ENCODE data around the gene KANSL1.

Gene KANSL1

DNA sequence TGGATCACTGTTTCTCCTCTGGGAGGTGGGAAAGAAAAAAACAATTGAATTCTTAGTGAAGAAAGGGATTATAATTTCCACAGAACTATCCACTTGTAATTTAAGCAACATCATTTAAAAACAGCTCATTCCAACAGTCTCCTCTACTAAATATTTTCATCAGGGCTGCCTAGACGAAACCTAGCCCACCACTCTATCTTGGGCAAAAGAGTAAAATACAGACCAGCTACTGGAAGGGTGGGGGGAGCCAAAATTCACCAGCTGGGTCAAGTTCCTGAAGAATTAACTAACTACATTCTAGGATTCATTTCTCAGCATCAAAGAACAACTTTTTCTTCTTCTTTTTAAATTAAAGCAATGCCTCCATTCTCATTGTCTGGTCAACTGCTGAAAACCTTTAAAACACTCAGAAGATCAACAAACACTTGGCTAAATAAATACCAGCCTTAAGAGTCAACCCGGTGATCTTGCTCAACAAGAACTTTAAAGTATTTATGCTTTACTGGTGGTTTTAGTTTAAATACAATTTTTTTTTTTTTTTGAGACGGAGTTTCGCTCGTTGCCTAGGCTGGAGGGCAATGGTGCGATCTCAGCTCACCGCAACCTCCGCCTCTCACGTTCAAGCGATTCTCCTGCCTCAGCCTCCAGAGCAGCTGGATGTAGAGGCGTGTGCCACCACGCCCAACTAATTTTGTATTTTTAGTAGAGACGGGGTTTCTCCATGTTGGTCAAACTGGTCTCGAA is 25.2 kb downstream of the KANSL1 start:
- DNase-seq, result no peak

DNA sequence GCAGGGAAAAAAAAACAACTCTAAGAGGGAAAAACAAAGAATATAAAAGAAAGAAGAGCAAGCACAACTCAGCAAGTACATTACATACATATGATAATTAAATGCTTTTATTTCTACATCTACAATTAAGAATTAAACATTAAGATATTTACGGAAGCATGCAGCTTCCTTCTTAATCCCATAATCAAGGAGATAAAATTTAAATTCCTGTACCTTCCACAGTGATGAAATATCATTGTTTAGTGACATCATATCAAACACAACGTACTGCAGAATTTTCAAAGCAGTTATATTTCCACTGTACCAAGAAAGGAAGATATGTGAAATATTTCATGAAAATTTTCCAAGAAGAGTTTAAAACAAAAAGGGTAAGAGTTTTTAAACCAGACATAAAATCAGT is 26.0 kb downstream of the KANSL1 start:
- no peak for DNase-seq

DNA sequence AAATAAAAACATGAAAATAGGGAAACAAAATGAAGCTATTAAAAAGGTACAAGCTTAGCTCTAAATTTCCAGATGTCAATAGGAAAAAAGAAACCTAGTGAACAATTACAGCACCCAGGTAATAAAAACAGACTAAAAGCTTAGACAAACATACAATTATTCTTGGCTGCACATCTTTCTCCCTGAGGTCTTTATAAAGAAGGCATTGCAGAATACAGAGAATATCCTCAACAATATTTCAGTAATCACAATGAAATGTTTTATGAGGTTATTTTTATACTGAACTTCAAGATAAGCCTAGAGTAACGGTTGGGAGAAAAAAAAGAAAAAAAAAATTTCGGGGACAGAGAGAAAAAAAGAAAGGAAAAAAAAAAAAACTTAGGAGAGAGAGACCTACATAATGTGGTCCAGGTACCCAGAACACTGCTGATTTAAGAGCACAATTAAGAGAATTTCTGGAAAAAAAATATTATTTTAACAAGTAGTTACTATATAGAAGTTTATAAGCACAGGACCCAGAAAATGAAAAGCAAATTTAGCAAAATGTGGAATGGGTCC is 26.5 kb downstream of the KANSL1 start:
- no peak for DNase-seq

DNA sequence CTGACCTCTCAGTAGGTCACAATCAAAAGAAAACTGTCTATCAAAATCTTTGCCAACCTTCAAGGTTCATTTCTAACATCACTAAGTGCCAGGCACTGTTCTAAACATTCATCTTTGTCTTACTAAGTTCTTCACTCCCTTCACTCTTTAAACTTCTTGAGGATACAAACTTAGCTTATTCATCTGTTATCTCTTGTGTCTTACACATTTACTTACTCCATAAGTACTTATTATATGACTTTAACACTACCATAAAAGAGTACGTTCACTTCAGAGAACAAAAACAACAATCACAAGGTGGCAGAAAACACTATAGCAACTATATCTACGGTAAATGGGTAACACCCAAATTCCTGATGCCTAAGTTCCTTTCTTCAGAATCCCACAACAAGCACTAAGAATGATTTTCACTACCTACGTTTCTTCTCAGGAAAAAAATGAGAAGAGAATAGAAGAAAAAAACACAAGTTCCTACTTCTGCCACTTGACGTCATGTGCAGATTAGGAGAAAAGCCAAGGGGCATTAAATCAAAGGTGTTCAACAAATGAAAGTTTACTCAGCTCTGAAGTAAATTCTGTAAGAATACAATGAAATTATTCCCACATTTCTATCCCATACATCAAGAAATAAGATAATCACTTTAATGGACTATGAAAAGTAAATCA is 29.2 kb downstream of the KANSL1 start:
- DNase-seq, result no peak

DNA sequence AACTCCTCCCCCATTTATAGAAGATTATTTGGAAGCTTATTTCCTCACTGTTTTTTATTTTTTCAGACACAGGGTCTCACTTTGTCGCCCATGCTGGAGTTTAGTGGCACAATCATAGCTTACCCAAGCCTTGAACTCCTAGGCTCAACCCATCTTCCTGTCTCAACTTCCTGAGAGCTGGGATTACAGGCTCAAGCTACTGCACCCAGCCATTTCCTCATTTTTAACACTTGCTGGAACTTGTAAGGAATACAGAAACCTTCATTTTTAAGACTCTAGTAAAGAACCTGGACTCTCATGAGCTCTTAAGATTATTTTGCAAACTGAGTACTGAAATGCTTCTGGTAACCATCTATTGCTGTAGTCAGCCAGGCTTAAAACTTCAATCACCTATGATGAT is 29.9 kb downstream of the KANSL1 start:
- DNase-seq, result no peak

DNA sequence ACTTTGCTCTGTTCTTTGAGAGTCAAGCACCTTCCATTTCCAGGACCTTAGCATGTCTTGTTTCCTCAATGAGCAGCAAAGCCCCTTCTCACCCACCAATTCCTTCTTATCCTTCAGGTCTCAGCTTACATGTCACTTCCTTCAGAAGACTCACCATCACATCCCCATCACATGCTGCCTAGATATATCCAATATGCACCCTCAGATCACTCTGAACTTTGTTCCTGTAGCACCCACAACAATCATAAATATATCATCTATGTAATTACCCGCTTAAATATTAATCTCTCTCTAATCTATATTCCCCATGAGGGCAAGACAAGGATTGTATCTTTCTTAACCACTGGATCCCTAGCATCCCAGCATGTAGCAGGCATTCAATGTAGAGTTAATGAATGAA is 30.4 kb downstream of the KANSL1 start:
- DNase-seq, result no peak

DNA sequence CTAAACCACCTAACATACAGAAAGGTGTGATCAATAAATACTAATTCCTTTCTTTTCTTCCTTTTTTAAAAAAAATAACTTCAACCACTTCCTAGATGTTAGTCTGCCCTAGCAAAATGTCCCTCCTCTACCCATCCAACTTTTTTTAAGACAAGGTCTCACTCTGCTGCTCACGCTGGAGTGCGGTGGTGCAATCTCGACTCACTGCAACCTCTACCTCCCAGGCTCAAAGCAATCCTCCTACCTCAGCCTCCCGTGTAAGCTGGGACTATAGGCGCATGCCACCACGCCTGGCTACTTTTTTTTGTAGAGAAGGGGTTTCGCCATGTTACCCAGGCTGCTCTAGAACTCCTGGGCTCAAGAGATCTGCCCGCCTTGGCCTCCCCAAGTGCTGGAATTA is 33.1 kb downstream of the KANSL1 start:
- no peak for DNase-seq

DNA sequence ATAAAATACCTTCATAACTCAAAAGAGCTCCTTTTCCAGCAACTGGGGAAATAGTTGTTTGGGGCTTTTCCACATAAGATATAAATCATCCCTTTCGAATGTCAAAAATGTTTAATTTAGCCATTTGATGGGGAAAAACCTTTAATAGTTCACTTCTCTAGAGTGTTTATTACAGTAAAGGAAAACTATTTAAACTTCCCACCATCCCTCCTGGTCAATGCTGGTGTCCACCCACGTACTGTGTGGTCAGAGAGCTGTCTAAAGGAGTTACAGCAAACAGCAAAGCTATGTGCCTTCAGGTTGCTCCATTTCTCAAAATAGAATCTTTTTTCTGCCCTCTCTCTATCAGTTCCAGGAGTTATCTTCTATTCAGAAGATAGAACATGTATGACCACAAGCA is 33.5 kb downstream of the KANSL1 start:
- DNase-seq, result no peak

DNA sequence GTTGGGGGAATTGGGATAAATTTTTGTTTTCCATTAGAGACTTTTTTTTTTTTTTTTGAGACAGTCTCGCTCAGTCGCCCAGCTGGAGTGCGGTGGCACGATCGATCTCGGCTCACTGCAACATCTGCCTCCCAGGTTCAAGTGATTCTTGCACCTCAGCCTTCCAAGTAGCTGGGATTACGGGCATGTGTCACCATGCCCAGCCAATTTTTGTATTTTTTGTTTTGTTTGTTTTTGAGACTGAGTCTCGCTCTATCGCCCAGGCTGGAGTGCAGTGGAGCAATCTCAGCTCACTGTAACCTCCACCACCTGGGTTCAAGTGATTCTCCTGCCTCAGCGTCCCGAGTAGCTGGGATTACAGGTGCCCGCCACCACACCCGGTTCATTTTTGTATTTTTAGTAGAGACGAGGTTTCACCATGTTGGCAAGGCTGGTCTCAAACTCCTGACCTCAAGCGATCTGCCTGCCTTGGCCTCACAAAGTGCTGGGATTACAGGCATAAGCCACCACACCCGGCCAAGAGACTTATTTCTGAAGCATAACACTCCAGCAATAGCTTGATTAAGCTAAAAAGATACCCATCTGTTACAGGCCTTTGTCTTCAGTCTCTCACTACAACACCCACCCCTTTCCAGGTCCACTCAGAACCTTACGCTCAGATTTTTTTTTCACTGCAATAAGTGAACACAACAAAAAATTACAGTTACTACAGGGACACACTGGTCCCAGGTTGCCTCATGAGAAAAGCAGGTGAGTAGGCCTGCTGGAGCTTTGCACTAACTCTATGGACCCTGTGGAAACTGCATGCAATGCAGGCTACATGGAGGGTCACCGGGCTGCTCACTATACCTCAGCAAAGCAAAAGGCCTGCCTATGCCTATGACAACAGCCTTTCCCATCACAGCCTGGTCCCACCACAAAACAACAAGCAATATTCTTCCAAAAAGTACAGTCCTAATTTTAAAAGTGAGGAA is 34.6 kb downstream of the KANSL1 start:
- DNase-seq, result no peak

DNA sequence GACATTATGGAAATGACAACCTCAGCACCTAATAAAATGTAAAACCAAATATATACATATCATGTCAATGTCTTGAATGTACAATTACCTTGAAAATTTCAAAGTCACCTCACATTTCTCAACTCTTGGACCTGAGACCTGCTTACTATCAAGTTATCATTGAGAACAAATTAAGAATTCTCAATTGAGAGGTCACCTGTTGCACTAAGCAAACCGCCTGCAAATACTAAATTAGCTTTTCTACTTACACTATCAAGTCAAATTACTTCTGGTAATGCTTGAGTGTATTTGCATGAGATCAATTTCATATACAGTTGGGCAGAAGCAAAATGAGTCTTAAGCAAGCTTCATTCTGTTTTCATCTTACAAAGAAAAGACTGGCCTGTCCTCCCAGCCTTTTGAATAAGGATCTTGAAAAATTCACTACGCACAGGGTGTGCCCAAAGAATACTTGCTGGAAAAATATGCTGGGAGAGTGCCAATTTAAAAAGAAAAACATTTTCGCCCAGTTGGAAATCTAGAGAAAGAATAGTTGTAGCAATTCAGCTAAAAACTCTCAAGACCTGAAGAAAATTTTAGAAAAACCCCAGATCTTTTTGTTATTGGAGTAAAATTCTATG is 35.7 kb downstream of the KANSL1 start:
- no peak for DNase-seq

DNA sequence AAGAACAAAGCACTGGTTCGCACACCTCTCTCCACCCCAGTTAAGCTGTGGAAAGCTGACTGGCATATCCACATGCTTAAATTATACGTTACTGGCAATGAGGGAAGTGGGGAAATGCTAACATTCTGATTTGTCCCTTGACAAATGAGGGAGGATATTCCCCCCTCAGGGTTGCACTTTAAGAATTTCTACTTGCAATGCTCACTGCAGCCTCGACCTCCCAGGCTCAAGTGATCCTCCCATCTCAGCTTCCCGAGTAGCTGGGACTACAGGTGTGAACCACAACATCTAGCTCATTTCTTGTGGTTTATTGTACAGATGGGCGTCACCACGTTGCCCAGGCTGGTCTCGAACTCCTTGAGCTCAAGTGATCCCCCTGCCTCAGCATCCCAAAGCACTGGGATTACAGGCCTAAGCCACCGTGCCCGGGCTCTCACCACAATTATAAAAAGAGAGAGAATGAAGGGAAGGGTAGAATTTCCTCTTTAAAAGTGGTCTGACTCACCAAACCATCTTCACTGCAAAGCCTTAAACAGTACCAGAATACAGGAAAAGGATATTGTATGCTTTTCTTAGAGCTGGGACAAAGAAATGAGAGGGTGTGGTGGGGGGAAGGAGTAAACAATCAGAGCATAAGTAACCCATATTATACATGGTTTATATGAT is 38.9 kb downstream of the KANSL1 start:
- peak; percentile 6 for DNase-seq

DNA sequence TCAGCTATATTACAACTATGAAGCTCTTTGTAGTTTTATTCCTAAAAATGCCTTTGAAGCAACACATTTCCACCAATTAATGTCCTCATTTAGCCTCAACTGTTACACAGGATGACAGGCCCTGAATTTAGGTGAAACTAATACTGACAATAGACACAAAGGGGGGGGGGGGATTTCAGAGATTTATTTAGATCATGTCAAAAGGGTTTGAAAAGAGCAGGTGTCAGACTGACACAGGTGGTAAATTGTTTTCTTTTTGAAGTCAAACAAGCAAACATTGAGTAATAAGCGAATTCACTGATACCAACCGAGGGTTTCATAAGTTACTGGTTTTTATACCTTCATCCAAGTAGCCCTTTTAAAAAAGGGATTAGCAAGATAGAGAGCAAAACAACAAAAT is 40.8 kb downstream of the KANSL1 start:
- no peak for DNase-seq

DNA sequence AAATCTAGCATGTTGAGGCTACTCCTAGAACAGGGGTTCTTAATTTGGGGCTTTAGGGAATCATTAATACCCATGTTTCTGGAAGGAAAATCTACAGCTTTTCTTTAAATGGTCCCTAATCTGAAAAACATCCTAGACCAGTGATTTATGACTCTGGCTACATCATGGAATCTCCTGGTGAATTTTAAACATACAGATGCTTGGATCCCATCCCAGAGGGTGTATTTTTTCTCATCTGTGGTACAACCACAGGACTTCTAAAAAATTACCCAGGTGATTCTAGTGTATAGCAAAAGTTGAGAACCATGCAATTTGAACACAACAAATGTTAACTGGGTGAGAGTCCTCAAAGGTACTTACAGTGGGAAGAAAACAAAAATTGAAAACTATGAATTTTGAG is 41.5 kb downstream of the KANSL1 start:
- DNase-seq, result no peak

DNA sequence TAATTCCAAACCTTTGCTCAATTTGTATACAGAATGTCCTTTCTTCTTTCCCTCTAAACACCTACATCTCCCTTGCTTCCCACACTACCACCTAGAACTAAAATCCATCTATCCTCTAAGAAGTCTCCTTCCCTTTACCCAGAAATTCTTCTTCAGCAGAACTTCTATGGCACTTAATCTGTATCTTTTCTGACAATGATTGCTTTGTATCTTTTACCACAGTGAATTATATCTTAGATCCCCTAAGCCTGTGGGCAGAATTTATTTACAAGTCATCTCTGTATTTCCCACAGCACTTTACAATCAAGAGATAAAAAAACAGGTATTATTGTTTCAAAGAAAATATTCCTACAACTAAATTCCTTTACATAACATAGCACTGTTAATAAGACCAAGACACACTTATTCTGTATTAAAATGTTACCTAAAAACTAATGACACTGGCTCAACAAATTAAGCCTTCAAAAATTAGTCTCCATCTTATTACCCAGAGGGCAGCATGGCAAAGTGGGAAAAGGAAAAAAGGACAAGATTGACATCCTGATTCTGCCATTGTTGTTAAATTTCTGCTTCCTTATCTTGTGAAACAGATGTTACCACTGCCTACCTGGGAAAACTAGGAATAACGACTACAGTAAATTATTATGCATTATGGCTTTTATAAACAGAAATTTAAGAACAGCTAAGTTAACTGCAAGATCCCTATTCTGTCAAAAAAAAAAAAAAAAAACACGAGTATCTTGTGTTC is 42.8 kb downstream of the KANSL1 start:
- DNase-seq, result no peak

DNA sequence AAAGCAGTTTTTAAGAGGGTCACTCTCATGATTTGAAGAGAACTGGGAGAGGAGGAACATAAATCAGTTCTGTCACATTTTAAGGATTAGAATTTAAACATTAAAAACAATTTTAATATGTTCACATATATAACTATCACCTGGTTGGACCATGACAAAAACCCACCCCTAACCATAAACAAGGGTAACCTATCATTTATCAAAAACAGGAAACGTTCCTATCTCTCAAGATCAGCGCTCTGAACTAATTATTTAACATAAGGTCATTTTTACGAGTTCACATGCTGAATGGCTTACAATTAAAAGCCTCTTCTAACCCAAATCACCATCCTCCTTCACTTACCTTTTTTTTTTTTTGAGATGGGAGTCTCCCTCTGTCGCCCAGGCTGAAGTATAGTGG is 45.0 kb downstream of the KANSL1 start:
- no peak for DNase-seq

DNA sequence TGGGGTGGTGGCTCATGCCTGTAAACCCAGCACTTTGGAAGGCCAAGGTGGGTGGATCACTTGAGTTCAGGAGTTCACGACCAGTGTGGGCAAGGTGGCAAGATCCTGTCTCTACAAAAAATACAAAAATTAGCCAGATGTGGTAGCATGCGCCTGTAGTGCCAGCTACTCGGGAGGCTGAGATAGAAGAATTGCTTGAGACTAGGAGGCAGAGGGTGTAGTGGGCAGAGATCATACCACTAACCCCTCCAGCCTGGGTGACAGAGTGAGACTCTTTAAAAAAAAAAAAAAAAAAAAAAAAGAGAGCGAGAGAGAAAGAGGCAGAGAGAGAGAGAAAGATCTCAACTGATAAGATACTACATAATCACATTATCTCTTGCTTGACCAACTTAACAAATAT is 45.9 kb downstream of the KANSL1 start:
- DNase-seq, result no peak

DNA sequence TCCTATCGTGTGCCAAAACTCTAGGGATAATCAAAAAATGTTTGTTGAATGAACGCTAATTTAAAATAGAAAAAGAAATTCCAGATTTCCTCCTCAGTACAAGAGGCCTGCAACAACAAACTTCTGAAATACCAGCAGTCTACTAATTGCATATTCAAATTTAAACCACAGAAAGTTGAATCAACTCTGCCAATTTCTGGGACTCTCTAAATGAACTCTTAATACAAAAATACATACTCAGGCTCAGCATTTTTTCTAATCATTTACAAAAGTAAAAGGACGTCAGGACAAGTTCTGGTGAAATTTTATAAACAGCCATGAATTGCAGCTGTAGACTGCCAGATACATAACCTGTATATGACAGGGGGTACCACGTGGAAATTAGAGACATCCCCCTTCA is 49.0 kb downstream of the KANSL1 start:
- DNase-seq, result no peak

DNA sequence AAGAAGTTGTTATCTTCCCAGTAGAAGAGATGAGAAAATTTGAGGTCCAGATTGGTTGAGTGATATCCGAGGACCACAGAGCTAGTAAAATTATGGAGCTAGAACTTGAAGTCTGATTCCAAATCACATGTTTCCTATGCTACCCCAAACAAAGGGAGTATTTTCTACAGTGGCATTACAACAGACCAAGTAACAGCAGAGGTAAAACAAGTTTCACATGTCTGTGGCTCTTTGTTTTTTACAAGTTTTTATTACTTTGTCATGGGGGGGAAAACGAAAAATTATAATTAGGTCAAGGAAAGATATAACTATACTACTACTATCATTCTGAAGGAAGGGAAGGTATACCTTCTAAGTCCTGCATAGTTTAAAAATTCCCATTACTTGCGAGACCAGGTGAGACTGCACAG is 49.4 kb downstream of the KANSL1 start:
- DNase-seq, result no peak

DNA sequence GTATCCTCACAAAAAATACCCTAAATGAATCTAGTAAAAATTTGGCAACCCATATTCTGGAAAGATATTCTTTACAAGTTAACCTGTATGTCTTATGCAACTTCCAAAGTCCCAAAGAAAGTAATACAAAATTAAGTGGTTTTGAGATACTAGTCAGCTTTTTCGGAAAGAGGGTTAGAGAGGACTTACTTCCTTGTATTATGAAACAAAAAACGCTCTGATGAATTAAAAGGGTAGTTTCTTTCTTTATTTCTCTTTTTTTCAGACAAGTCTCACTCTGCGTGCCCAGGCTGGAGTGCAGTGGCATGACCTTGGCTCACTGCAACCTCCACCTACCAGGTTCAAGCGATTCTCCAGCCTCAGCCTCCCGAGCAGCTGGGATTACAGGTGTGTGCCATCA is 51.6 kb downstream of the KANSL1 start:
- no peak for DNase-seq

DNA sequence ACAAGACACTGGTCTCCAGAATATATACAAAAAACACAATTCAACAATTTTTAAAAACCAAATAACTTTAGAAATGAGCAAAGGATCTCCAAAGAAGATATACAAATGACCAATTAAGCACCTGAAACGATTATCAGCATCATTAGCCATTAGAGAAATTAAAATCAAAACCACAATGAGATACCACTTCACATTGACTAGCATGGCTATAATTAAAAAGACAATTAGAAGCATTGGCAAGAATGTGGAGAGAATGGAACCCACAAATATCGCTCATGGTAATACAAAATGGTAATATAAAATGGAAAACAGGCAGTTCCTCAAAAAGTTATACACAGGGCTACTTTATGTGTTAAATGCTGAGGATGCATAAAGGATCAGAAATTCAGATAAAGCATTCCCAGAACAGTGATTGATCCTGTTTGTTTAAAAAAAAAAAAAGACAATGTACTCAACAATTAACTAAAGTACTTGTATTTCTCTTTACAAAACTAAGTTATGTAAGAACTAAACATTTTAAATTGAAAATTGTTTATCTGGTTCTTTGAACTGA is 52.5 kb downstream of the KANSL1 start:
- DNase-seq, result no peak

Data from activated gamma-delta T cell treated with Interleukin-2 at 50 U/mL for 16 hours (primary cell).